Activated CD4-positive, alpha-beta T cell treated with anti-CD3 and anti-CD28 coated beads, Interleukin-2, amount 50 U/mL, for 24 hours (primary cell): Measurements from ENCODE around the gene DMP1.
A peak's percentile ranks its signal among the peaks of the same experiment; 100 is the strongest.

Experiments used
- DNase-seq, 2 donors: peaks; one replicate each; pipeline ENCODE4 v3.0.0-alpha.2; 2020; ENCODE audit warnings: low read depth in 1 of 2, low spot score in 1 of 2

Gene DMP1

GRCh38 chr4:87649980-87650379 is at the start of gene DMP1:
DMP1 (plus strand) TSS chr4:87650280; CDS start chr4:87656493, 6,213 bp downstream.
- DNase-seq, result no peak

- no peak for DNase-seq
Observed at GRCh38 chr4:87601361-87601760, 48.7 kb upstream of the DMP1 start.

GRCh38 chr4:87608229-87608628 is 41.9 kb upstream of the DMP1 start, which contains the start of gene DSPP:
DSPP (plus strand) TSS chr4:87608529; CDS start chr4:87610909, 2,380 bp downstream.
- DNase-seq, result no peak

- DNase-seq, result no peak
Observed at GRCh38 chr4:87614292-87614890, 35.7 kb upstream of the DMP1 start.

- no peak for DNase-seq
Observed at GRCh38 chr4:87616268-87616667, 33.8 kb upstream of the DMP1 start.

GRCh38 chr4:87620086-87620485 is 30.0 kb upstream of the DMP1 start:
- no peak for DNase-seq

GRCh38 chr4:87620491-87620890 is 29.6 kb upstream of the DMP1 start:
- DNase-seq, result no peak

- no peak for DNase-seq
Observed at GRCh38 chr4:87622303-87622702, 27.8 kb upstream of the DMP1 start.

- DNase-seq, result no peak
Observed at GRCh38 chr4:87624698-87625097, 25.4 kb upstream of the DMP1 start.

GRCh38 chr4:87631668-87632067 is 18.4 kb upstream of the DMP1 start:
- no peak for DNase-seq

GRCh38 chr4:87632469-87632868 is 17.6 kb upstream of the DMP1 start:
- DNase-seq, result no peak

GRCh38 chr4:87633243-87633642 is 16.8 kb upstream of the DMP1 start:
- DNase-seq, result no peak

GRCh38 chr4:87644286-87644685 is 5.8 kb upstream of the DMP1 start:
- DNase-seq, result no peak

GRCh38 chr4:87650938-87651337 is 858 bp downstream of the DMP1 start:
- no peak for DNase-seq

GRCh38 chr4:87651941-87652340 is 1.9 kb downstream of the DMP1 start:
- DNase-seq, result no peak

GRCh38 chr4:87654487-87655044 is 4.5 kb downstream of the DMP1 start:
- no peak for DNase-seq

GRCh38 chr4:87657525-87657924 is 7.4 kb downstream of the DMP1 start:
- no peak for DNase-seq

GRCh38 chr4:87659247-87659931 is 9.3 kb downstream of the DMP1 start:
- no peak for DNase-seq

GRCh38 chr4:87662871-87663270 is 12.8 kb downstream of the DMP1 start:
- DNase-seq, result no peak

GRCh38 chr4:87669373-87669772 is 19.3 kb downstream of the DMP1 start:
- no peak for DNase-seq

GRCh38 chr4:87677731-87678130 is 27.7 kb downstream of the DMP1 start:
- no peak for DNase-seq

GRCh38 chr4:87679449-87680169 is 29.5 kb downstream of the DMP1 start:
- DNase-seq, result peak in 1 of 2 donors; percentile 11
